Smooth muscle cell (in vitro differentiated cells): ENCODE measurements around the gene IGFBPL1. TPM values are rescaled to one million over a fixed set of nuclear protein-coding genes. Genes with fewer than 3 reads are reported as not detected.

ENCODE experiments used
- DNase-seq: peaks from one replicate; lab custom pipeline; 2025; ENCODE audit not compliant: unreplicated experiment; lab: John Stamatoyannopoulos, UW
- H2AFZ ChIP-seq: fragments of 200-600 bp; sonication (generic); 2 replicates; pipeline ENCODE4 v1.6.0; 2016; ENCODE audit warnings: antibody characterized with exemption, low read depth, mild to moderate bottlenecking
- H3F3A ChIP-seq: fragments of 200-600 bp; sonication (generic); 2 replicates; pipeline ENCODE4 v1.6.0; 2017; ENCODE audit warnings: antibody characterized with exemption, low read depth
- H3K27ac ChIP-seq: fragments of 200-600 bp; sonication (generic); 2 replicates; pipeline ENCODE4 v1.5.1; 2016; ENCODE audit warnings: low read depth, mild to moderate bottlenecking
- H3K27me3 ChIP-seq: fragments of 200-600 bp; sonication (generic); 2 replicates; pipeline ENCODE4 v1.6.1; 2016; ENCODE audit warnings: low read depth, mild to moderate bottlenecking
- H3K36me3 ChIP-seq: fragments of 200-600 bp; sonication (generic); 2 replicates; pipeline ENCODE4 v1.5.1; 2016; ENCODE audit warnings: low read depth
- H3K4me1 ChIP-seq: fragments of 200-600 bp; sonication (generic); 2 replicates; pipeline ENCODE4 v1.5.1; 2016; ENCODE audit warnings: low read depth
- H3K4me2 ChIP-seq: fragments of 200-600 bp; sonication (generic); 2 replicates; pipeline ENCODE4 v1.6.0; 2016; ENCODE audit warnings: mild to moderate bottlenecking
- H3K4me3 ChIP-seq: fragments of 200-600 bp; sonication (generic); 2 replicates; pipeline ENCODE4 v1.5.1; 2016; ENCODE audit warnings: mild to moderate bottlenecking
- H3K79me2 ChIP-seq: fragments of 200-600 bp; sonication (generic); 2 replicates; pipeline ENCODE4 v1.6.0; 2016; ENCODE audit warnings: low read depth, mild to moderate bottlenecking
- H3K9ac ChIP-seq: fragments of 200-600 bp; sonication (generic); 2 replicates; pipeline ENCODE4 v1.6.0; 2016; ENCODE audit warnings: low read depth
- H3K9me3 ChIP-seq: fragments of 200-600 bp; sonication (generic); replicated peaks from 2 replicates; pipeline ENCODE4 v1.5.1; 2016; ENCODE audit warnings: low read depth
- H4K20me1 ChIP-seq: fragments of 200-600 bp; sonication (generic); 2 replicates; pipeline ENCODE4 v1.6.0; 2016; ENCODE audit warnings: low read depth
- WGBS: methylation state at CpG from one replicate; pipeline ENCODE4 v1.1.7; 2016; ENCODE audit warnings: low lambda C conversion rate; 5-methylcytosine and 5-hydroxymethylcytosine counted together
- polyA plus RNA-seq: library from polyadenylated mRNA; unstranded; fragments of >200 nt; fragmentation: Nextera tagmentation; extraction: Ambion mirVana; gene quantifications from 2 replicates; pipeline ENCODE4 v1.2.1, GENCODE V29; 2016
- total RNA-seq: library from RNA; depleted of rRNA; stranded (reverse); fragments of >200 nt; gene quantifications from 2 replicates; pipeline ENCODE4 v1.2.3, GENCODE V29; 2014
- TF ChIP-seq, protein P1 (sequence below): fragments of 200-600 bp; sonication (generic); IDR thresholded peaks from 2 replicates; pipeline ENCODE4 v1.5.1; 2017; ENCODE audit warnings: borderline replicate concordance, mild to moderate bottlenecking, antibody characterized with exemption; ENCODE audit not compliant: insufficient read depth, poor library complexity, severe bottlenecking

The IGFBPL1 gene
- total and polyA plus RNA-seq, 2 experiments from 2014 or later, result 2.1 to 9.4 TPM

DNA sequence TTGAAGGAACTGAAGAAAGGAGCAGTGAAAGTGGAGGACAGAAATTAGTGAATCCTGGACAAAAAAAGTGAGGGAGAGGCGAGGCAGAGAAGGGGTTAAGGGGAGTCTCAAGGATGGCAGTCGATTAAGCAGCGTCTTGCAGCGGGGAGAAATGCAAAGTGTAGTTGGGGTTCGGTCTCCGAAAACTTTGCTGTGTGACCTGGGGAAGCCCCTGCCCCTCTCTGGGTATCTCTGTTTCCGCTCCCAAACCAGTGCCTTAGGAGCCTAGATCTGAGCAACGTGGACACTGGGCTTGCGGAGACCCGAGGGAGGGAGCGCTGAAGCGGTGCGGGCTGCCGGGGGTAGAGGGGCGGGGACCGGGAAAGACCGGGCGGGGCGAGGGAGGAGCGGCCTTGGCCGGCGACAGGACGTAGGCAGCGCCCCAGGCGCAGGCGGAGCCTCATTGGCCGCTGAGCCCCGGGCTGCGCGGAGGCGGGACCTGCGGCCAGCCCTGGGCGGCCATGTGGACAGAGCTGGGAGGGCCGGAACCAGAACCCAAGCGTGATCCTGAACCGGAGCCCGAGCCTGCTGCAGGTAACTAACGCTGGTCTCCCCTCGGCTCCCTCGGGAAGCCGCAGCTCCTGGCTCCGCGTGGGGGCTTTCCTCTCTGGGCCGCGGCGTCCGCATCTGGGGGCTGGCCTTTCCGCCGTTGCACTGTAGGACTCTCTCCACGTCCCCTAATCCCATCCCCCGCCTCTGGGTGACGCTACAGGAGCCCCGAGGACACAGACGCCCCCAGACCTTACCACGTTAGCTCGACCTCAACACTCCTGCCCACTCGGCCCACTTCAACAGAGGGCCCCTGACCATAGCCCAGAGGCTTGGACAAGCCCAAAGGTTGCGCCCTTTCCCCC is 31.8 kb downstream of the IGFBPL1 start, which contains the start of gene ALDH1B1:
TSS of gene ALDH1B1 (plus strand) at position 468 of the 893 bp plus-strand sequence. CDS start 3,047 bp downstream, outside the sequence.
- WGBS, result 1% methylated on average over 48 of the region's 58 CpGs

DNA sequence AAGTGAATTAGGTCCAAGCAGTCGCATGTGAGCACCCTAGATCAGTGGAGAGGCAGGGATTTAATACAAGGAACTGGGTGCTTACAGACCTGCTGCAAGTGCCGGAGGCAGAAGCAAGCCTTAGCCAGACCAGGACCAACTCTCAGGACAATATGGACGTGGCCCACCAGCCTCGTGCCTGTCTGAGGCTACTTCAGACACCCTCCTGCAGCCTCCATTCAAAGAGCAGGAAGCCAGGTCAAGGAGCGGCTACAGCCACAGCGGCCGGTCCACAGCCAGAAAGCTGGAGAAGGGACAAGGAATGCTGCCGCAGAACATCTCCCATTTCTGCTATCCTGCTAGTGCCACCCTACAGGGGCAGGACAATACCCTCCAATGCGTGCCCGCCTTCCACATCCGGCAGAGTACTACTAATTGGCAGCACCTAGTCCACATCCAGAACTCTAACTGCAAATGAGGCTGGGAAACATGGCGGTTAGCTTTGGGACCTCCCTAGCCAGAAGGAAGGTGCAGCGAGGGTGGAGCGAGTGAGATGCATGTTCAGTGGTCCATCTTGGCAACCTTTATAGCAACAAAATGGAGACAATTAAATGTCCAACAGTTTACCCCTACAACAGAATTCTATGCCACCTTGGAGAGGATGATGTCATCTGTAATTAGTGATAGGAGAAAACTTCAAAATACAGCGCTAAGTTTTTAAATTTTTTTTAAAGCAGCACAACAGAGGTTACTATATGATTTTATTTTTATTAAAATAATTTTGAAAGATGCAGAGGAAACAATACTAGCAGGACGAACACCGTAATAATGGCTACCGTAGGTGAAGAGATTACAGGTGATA is 32.8 kb downstream of the IGFBPL1 start:
- peak overlapping the region; percentile 70 for H3K4me3 ChIP-seq
- 90% methylated on average over 18 of the region's 18 CpGs for WGBS
- H3K9ac ChIP-seq, result no peak overlapping the region
- peak overlapping the region; percentile 90 for H3K4me2 ChIP-seq
- TF ChIP-seq, protein P1, sequence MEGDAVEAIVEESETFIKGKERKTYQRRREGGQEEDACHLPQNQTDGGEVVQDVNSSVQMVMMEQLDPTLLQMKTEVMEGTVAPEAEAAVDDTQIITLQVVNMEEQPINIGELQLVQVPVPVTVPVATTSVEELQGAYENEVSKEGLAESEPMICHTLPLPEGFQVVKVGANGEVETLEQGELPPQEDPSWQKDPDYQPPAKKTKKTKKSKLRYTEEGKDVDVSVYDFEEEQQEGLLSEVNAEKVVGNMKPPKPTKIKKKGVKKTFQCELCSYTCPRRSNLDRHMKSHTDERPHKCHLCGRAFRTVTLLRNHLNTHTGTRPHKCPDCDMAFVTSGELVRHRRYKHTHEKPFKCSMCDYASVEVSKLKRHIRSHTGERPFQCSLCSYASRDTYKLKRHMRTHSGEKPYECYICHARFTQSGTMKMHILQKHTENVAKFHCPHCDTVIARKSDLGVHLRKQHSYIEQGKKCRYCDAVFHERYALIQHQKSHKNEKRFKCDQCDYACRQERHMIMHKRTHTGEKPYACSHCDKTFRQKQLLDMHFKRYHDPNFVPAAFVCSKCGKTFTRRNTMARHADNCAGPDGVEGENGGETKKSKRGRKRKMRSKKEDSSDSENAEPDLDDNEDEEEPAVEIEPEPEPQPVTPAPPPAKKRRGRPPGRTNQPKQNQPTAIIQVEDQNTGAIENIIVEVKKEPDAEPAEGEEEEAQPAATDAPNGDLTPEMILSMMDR, result no peak
- no peaks in the 10 kb centered on the region for H3K36me3 ChIP-seq
- H3K4me1 ChIP-seq, result peaks cover 13% of the 10 kb centered on the region
- peak overlapping the region; percentile 91 for H2AFZ ChIP-seq
- H4K20me1 ChIP-seq, result no peaks in the 10 kb centered on the region
- no peaks in the 10 kb centered on the region for H3K27me3 ChIP-seq
- no peaks in the 10 kb centered on the region for H3K9me3 ChIP-seq
- H3K79me2 ChIP-seq, result peaks cover 23% of the 10 kb centered on the region
- H3K27ac ChIP-seq, result peak overlapping the region; percentile 50
- peaks cover 9% of the 10 kb centered on the region for H3F3A ChIP-seq
- DNase-seq, result no peak

More for the DNA sequence above, 31.8 kb downstream of the IGFBPL1 start, which contains the start of gene ALDH1B1:
- peak within 1 kb of the TSS; percentile 64 for H3K9ac ChIP-seq
- H3K79me2 ChIP-seq, result peaks cover 23% of the 10 kb centered on the region
- peaks cover 9% of the 10 kb centered on the region for H3F3A ChIP-seq
- H3K9me3 ChIP-seq, result no peaks in the 10 kb centered on the region
- TF ChIP-seq, protein P1, result no peak
- peak within 1 kb of the TSS; percentile 70 for H3K4me3 ChIP-seq
- H3K4me2 ChIP-seq, result peak within 1 kb of the TSS; percentile 90
- peak; percentile 64 for DNase-seq
- H4K20me1 ChIP-seq, result peaks cover under 1% of the 10 kb centered on the region
- H3K27me3 ChIP-seq, result no peaks in the 10 kb centered on the region
- peak within 1 kb of the TSS; percentile 91 for H2AFZ ChIP-seq
- peak within 1 kb of the TSS; percentile 50 for H3K27ac ChIP-seq
- H3K4me1 ChIP-seq, result peaks cover 13% of the 10 kb centered on the region
- no peaks in the 10 kb centered on the region for H3K36me3 ChIP-seq

DNA sequence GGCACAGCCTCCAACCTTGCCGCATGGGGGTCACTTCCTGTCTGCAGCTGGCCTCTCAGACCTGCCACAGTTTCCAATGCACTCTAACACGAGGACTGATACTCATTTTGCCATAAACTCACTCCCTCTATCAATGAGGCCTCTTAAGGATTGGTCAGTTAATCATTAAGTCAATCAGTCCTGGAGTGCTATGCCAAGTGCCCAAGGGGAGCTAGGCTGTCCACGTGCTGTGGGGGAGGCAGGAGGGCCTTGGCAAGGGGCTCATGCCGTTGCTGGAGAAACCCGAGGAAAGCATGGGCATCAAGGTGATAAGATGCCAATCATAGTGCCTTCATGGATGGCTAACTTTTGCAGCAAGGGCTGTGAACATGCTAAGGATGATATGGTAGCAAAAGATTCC is 33.4 kb downstream of the IGFBPL1 start:
- Histone ChIP-seq H3K4me1 (peaks cover 13% of the 10 kb centered on the region), H3F3A (peaks cover 9% of the 10 kb centered on the region), H4K20me1 (no peaks in the 10 kb centered on the region), H2AFZ (no peak overlapping the region), H3K4me2 (no peak overlapping the region), H3K9ac (no peak overlapping the region), H3K36me3 (no peaks in the 10 kb centered on the region), H3K27ac (peak overlapping the region; percentile 81), H3K27me3 (no peaks in the 10 kb centered on the region), H3K4me3 (no peak overlapping the region), H3K9me3 (no peaks in the 10 kb centered on the region), H3K79me2 (peaks cover 23% of the 10 kb centered on the region)
- TF ChIP-seq, protein P1, result no peak
- 71% methylated on average over 5 of the region's 5 CpGs for WGBS
- no peak for DNase-seq
